ENCODE measurements around the gene FTO. TPM values are rescaled to one million over a fixed set of nuclear protein-coding genes. Genes with fewer than 3 reads are reported as not detected.
A peak's percentile ranks its signal among the peaks of the same experiment; 100 is the strongest.

FTO gene
- total and polyA plus RNA-seq, 4 donors, result 12.2 to 145 (median 57.7) TPM

GRCh38 chr16:54030451-54030850, 326.5 kb downstream of the FTO start:
- Histone ChIP-seq H3K9me3 (ENCODE audit: control insufficient read depth in 4 of 4, insufficient read depth in 3 of 4, low read length in 3 of 4) (peaks cover 0 to 10% (median 2%) of the 10 kb centered on the region in 4 donors), H3K36me3 (ENCODE audit: control insufficient read depth in 4 of 4, insufficient read depth in 4 of 4, low read length in 4 of 4) (no peaks in the 10 kb centered on the region), H3K9ac (ENCODE audit: insufficient read depth in 1 of 2, low read length in 2 of 2) (no peak overlapping the region), H3K4me3 (no peak overlapping the region), H3K27me3 (ENCODE audit: control insufficient read depth in 3 of 3, insufficient read depth in 3 of 3, low read length in 2 of 3) (no peaks in the 10 kb centered on the region), H3K27ac (ENCODE audit: low read depth in 1 of 2, low read length in 1 of 2) (no peak overlapping the region), H3K4me1 (ENCODE audit: control insufficient read depth in 5 of 5, insufficient read depth in 5 of 5, low read length in 5 of 5) (peaks cover 0 to 4% (median 0%) of the 10 kb centered on the region in 5 donors)
- no peak for TF ChIP-seq CTCF (IDR thresholded peaks at IDR 0.05; ENCODE audit: control extremely low read depth, extremely low read depth)
- 77 to 79% methylated on average over 1 of the region's 1 CpG for WGBS, 2 donors
- DNase-seq, result peak in 1 of 3 donors; percentile 34
- ATAC-seq (ENCODE audit: insufficient read depth, low FRiP score), result no peak

GRCh38 chr16:54031107-54031760, 327.3 kb downstream of the FTO start:
- Histone ChIP-seq H3K27me3 (ENCODE audit: control insufficient read depth in 3 of 3, insufficient read depth in 3 of 3, low read length in 2 of 3) (no peaks in the 10 kb centered on the region), H3K27ac (ENCODE audit: low read depth in 1 of 2, low read length in 1 of 2) (no peak overlapping the region), H3K9me3 (ENCODE audit: control insufficient read depth in 4 of 4, insufficient read depth in 3 of 4, low read length in 3 of 4) (peaks cover 0 to 10% (median 2%) of the 10 kb centered on the region in 4 donors), H3K36me3 (ENCODE audit: control insufficient read depth in 4 of 4, insufficient read depth in 4 of 4, low read length in 4 of 4) (no peaks in the 10 kb centered on the region), H3K9ac (ENCODE audit: insufficient read depth in 1 of 2, low read length in 2 of 2) (no peak overlapping the region), H3K4me1 (ENCODE audit: control insufficient read depth in 5 of 5, insufficient read depth in 5 of 5, low read length in 5 of 5) (peaks cover 0 to 4% (median 0%) of the 10 kb centered on the region in 5 donors), H3K4me3 (no peak overlapping the region)
- no peak for ATAC-seq (ENCODE audit: insufficient read depth, low FRiP score)
- WGBS, 2 donors, result 94 to 98% methylated on average over 5 of the region's 5 CpGs
- DNase-seq, result no peak
- TF ChIP-seq CTCF (IDR thresholded peaks at IDR 0.05; ENCODE audit: control extremely low read depth, extremely low read depth), result no peak

GRCh38 chr16:54033747-54034146, 329.8 kb downstream of the FTO start:
- TF ChIP-seq CTCF (IDR thresholded peaks at IDR 0.05; ENCODE audit: control extremely low read depth, extremely low read depth), result no peak
- Histone ChIP-seq H3K4me1 (ENCODE audit: control insufficient read depth in 5 of 5, insufficient read depth in 5 of 5, low read length in 5 of 5) (no peaks in the 10 kb centered on the region), H3K36me3 (ENCODE audit: control insufficient read depth in 4 of 4, insufficient read depth in 4 of 4, low read length in 4 of 4) (no peaks in the 10 kb centered on the region), H3K9ac (ENCODE audit: insufficient read depth in 1 of 2, low read length in 2 of 2) (no peak overlapping the region), H3K4me3 (no peak overlapping the region), H3K9me3 (ENCODE audit: control insufficient read depth in 4 of 4, insufficient read depth in 3 of 4, low read length in 3 of 4) (peaks cover 0 to 10% (median 2%) of the 10 kb centered on the region in 4 donors), H3K27me3 (ENCODE audit: control insufficient read depth in 3 of 3, insufficient read depth in 3 of 3, low read length in 2 of 3) (no peaks in the 10 kb centered on the region), H3K27ac (ENCODE audit: low read depth in 1 of 2, low read length in 1 of 2) (no peak overlapping the region)
- no peak for DNase-seq
- WGBS, 2 donors, result 90% methylated on average over 6 of the region's 6 CpGs
- no peak for ATAC-seq (ENCODE audit: insufficient read depth, low FRiP score)

GRCh38 chr16:54034684-54035083, 330.7 kb downstream of the FTO start:
- Histone ChIP-seq H3K27me3 (ENCODE audit: control insufficient read depth in 3 of 3, insufficient read depth in 3 of 3, low read length in 2 of 3) (no peaks in the 10 kb centered on the region), H3K36me3 (ENCODE audit: control insufficient read depth in 4 of 4, insufficient read depth in 4 of 4, low read length in 4 of 4) (no peaks in the 10 kb centered on the region), H3K4me3 (no peak overlapping the region), H3K9ac (ENCODE audit: insufficient read depth in 1 of 2, low read length in 2 of 2) (no peak overlapping the region), H3K9me3 (ENCODE audit: control insufficient read depth in 4 of 4, insufficient read depth in 3 of 4, low read length in 3 of 4) (peaks cover 0 to 10% (median 2%) of the 10 kb centered on the region in 4 donors), H3K4me1 (ENCODE audit: control insufficient read depth in 5 of 5, insufficient read depth in 5 of 5, low read length in 5 of 5) (no peaks in the 10 kb centered on the region), H3K27ac (ENCODE audit: low read depth in 1 of 2, low read length in 1 of 2) (no peak overlapping the region)
- no peak for DNase-seq
- 96 to 97% methylated on average over 1 of the region's 1 CpG for WGBS, 2 donors
- TF ChIP-seq CTCF (IDR thresholded peaks at IDR 0.05; ENCODE audit: control extremely low read depth, extremely low read depth), result no peak
- ATAC-seq (ENCODE audit: insufficient read depth, low FRiP score), result no peak
